ENCODE results near the gene NKIRAS2. TPM values are rescaled to one million over a fixed set of nuclear protein-coding genes. Genes with fewer than 3 reads are reported as not detected.

NKIRAS2 gene
- total and polyA plus RNA-seq, 2 of the 4 experiments (the other 2 are of a cell fraction), result 25.6 to 51.8 TPM

- Histone ChIP-seq H4K5ac (ENCODE audit: low read depth, low read length) (no peak overlapping the region), H3K4me3 (ENCODE audit: insufficient read depth, low read depth, low read length) (no peak overlapping the region), H3K27ac (ENCODE audit: insufficient read depth, low read length) (no peak overlapping the region), H4K8ac (ENCODE audit: low read depth in 2 of 2, low read length in 2 of 2) (no peak overlapping the region), H3K23ac (ENCODE audit: low read depth, low read length) (no peak overlapping the region), H3K9me3 (ENCODE audit: control insufficient read depth, insufficient read depth, low read length) (no peaks in the 10 kb centered on the region), H2AK9ac (replicated peaks; ENCODE audit: low read depth, low read length, poor library complexity) (no peak overlapping the region), H3K4me1 (ENCODE audit: control insufficient read depth, insufficient read depth, low read length) (no peaks in the 10 kb centered on the region; the same call in 1 of the 2 replicates), H3K18ac (ENCODE audit: low read depth, low read length) (no peak overlapping the region), H3K4ac (ENCODE audit: low read depth, low read length) (no peak overlapping the region), H3K56ac (ENCODE audit: extremely low read depth, insufficient read depth, low read length) (no peak overlapping the region), H3K79me1 (ENCODE audit: low read depth in 1 of 2, low read length in 2 of 2) (peaks cover 20 to 62% of the 10 kb centered on the region in 2 experiments), H2AK5ac (ENCODE audit: low read depth, low read length) (no peak overlapping the region), H3K9ac (ENCODE audit: low read depth, low read length) (no peak overlapping the region), H4K20me1 (ENCODE audit: insufficient read depth, low read length) (peaks cover 48% of the 10 kb centered on the region), H2BK120ac (ENCODE audit: low read depth, low read length) (no peak overlapping the region), H3K9me1 (ENCODE audit: insufficient read depth, low read length) (peaks cover 5% of the 10 kb centered on the region; the same call in 1 of the 2 replicates), H3K27me3 (ENCODE audit: control insufficient read depth, insufficient read depth, low read length) (no peaks in the 10 kb centered on the region), H4K91ac (ENCODE audit: insufficient read depth, low read depth, low read length) (no peak overlapping the region), H3K36me3 (ENCODE audit: control insufficient read depth, insufficient read depth, low read length) (peaks cover 69% of the 10 kb centered on the region), H2BK5ac (ENCODE audit: low read depth, low read length, poor library complexity, severe bottlenecking) (no peak overlapping the region), H3K4me2 (ENCODE audit: low read depth, low read length) (no peak overlapping the region), H2BK20ac (ENCODE audit: low read depth, low read length) (no peak overlapping the region), H2AFZ (replicated peaks; ENCODE audit: low read length, poor library complexity) (no peak overlapping the region), H2BK15ac (ENCODE audit: low read depth, low read length) (no peak overlapping the region), H3K14ac (replicated peaks; ENCODE audit: low read depth, low read length) (no peak overlapping the region)
- dilution Hi-C loops (cut with HindIII; ENCODE audit: low sequenced_read_pairs, unreplicated experiment), result no loop called here
- BruUV-seq (replicated peaks), result no TSS peak
- in situ Hi-C loops (cut with MboI; ENCODE audit: low sequenced_read_pairs), result no loop called here
- no CpG with 5 or more reads among the region's 5 CpGs for WGBS, 2 experiments (ENCODE audit: extremely low coverage in 2 of 2, insufficient read length in 1 of 2)
- intact Hi-C loops (cut with micrococcal nuclease), result no loop called here
- ChIA-PET POLR2A (ENCODE audit: unreplicated experiment) (no interaction called here), CTCF (no interaction called here)
- TF ChIP-seq NFE2L2 (IDR thresholded peaks at IDR 0.05; ENCODE audit: low read depth, low read length) (no peak), USF2 (IDR thresholded peaks at IDR 0.05; ENCODE audit: low read depth, low read length) (no peak), RFX5 (IDR thresholded peaks at IDR 0.05; ENCODE audit: low read depth, low read length) (no peak), CEBPB (IDR thresholded peaks at IDR 0.05; ENCODE audit: low read depth, low read length) (no peak), FOS (IDR thresholded peaks at IDR 0.05; ENCODE audit: low read depth, low read length) (no peak), ELK1 (IDR thresholded peaks at IDR 0.05; ENCODE audit: borderline replicate concordance, low read depth, low read length) (no peak), MXI1 (IDR thresholded peaks at IDR 0.05; ENCODE audit: borderline replicate concordance, low read depth, low read length) (no peak), CHD1 (IDR thresholded peaks at IDR 0.05; ENCODE audit: low read depth, low read length) (no peak), RCOR1 (IDR thresholded peaks at IDR 0.05; ENCODE audit: insufficient replicate concordance, low read length) (no peak)
- DNase-seq (no peak), ATAC-seq (ENCODE audit: low read depth) (no peak)
These were observed 45.2 kb upstream of the NKIRAS2 start for GRCh38 chr17:41974658-41975057.
